Fibroblast of lung (primary cell): ENCODE measurements around the gene MS4A6E.
A peak's percentile ranks its signal among the peaks of the same experiment; 100 is the strongest.

Source experiments
- EZH2 ChIP-seq: IDR thresholded peaks from 2 replicates; pipeline ENCODE4 v1.5.1; 2012; ENCODE audit warnings: low read length, control low read depth, mild to moderate bottlenecking; ENCODE audit errors: missing control alignments
- TF ChIP-seq, protein P1 (sequence below), 2 donors: IDR thresholded peaks in 1 of 2; conservative IDR thresholded peaks in 1 of 2; 1 replicate in 1 of 2; 2 replicates in 1 of 2; pipeline ENCODE4 v1.5.1; 2011 to 2012; ENCODE audit warnings: low read length in 2 of 2, control low read depth in 1 of 2, inconsistent platforms in 1 of 2, low read depth in 1 of 2, mild to moderate bottlenecking in 1 of 2

DNA sequence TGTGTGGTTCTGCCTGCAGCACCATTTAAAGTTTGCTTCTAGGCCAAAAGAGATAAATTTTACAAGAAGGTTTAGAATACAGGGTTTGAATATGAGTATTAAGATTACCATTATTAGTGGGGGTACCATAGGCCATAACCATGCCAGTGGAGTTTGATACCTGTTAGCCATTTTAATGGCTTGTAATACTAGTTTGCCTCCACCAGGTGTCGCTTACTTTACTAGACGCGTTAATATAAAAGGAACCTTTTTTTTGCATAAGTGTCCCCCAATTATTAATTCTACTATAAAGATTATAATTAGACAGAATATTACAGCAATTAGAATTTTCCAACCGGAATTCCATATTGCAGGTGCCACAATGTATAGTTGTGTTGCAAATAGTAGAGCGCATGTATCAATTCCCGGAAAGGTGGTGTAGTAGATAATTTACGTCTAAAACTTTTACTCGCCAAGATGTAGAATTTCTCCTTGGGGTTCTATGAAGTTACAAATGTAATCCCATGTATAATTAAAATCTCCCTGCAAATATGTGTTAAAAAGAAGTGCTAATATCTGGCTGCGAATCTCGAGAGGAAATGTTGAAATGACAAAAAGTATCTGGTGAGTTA lies 16.1 kb downstream of the MS4A6E start:
- TF ChIP-seq, protein P1, sequence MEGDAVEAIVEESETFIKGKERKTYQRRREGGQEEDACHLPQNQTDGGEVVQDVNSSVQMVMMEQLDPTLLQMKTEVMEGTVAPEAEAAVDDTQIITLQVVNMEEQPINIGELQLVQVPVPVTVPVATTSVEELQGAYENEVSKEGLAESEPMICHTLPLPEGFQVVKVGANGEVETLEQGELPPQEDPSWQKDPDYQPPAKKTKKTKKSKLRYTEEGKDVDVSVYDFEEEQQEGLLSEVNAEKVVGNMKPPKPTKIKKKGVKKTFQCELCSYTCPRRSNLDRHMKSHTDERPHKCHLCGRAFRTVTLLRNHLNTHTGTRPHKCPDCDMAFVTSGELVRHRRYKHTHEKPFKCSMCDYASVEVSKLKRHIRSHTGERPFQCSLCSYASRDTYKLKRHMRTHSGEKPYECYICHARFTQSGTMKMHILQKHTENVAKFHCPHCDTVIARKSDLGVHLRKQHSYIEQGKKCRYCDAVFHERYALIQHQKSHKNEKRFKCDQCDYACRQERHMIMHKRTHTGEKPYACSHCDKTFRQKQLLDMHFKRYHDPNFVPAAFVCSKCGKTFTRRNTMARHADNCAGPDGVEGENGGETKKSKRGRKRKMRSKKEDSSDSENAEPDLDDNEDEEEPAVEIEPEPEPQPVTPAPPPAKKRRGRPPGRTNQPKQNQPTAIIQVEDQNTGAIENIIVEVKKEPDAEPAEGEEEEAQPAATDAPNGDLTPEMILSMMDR (conservative IDR thresholded peaks at IDR 0.05 in 1 of 2, IDR thresholded peaks at IDR 0.05 in 1 of 2; ENCODE audit: low read depth in 1 of 2, low read length in 2 of 2) = peak; percentile 27 to 30
- TF ChIP-seq EZH2 = no peak
